Neural progenitor cell (in vitro differentiated cells): ENCODE data around the gene TLE7.

Experiments
- EZH2 ChIP-seq: fragments of 200-600 bp; sonication (generic); IDR thresholded peaks from 2 replicates; pipeline ENCODE4 v1.6.1; 2017; ENCODE audit warnings: antibody characterized with exemption, mild to moderate bottlenecking, moderate library complexity
- TF ChIP-seq, protein P1 (sequence below): fragments of 200-600 bp; sonication (generic); IDR thresholded peaks from 2 replicates; pipeline ENCODE4 v1.5.1; 2017; ENCODE audit warnings: antibody characterized with exemption, mild to moderate bottlenecking

DNA sequence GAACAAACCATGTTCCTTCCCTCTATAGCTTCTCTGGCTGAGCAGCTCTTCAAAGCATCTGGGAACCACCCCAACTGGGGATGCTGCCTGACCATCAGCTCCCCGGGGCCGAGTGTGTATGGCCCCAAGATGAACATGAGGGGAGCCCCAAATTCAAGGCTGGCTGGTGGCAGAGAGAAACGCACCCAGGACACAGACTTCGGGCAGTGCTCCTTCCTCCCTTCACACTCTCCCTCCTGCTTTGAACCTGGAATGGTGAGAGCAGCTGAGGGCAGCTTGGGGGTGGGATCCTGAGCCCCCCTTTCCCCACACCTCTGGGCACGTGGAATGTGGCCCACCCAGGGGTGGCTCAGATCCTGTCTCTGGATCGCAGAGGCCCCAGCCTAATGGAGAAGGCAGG is 17.2 kb downstream of the TLE7 start:
- no peak for TF ChIP-seq EZH2
- TF ChIP-seq, protein P1, sequence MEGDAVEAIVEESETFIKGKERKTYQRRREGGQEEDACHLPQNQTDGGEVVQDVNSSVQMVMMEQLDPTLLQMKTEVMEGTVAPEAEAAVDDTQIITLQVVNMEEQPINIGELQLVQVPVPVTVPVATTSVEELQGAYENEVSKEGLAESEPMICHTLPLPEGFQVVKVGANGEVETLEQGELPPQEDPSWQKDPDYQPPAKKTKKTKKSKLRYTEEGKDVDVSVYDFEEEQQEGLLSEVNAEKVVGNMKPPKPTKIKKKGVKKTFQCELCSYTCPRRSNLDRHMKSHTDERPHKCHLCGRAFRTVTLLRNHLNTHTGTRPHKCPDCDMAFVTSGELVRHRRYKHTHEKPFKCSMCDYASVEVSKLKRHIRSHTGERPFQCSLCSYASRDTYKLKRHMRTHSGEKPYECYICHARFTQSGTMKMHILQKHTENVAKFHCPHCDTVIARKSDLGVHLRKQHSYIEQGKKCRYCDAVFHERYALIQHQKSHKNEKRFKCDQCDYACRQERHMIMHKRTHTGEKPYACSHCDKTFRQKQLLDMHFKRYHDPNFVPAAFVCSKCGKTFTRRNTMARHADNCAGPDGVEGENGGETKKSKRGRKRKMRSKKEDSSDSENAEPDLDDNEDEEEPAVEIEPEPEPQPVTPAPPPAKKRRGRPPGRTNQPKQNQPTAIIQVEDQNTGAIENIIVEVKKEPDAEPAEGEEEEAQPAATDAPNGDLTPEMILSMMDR, result no peak
